Fibroblast of upper back skin (primary cell): Measurements from ENCODE around the gene TWSG1.
A peak's percentile ranks its signal among the peaks of the same experiment; 100 is the strongest.

Experiments
- DNase-seq: peaks from one replicate; pipeline ENCODE4 v3.0.0-alpha.2; 2013

The TWSG1 gene

DNA sequence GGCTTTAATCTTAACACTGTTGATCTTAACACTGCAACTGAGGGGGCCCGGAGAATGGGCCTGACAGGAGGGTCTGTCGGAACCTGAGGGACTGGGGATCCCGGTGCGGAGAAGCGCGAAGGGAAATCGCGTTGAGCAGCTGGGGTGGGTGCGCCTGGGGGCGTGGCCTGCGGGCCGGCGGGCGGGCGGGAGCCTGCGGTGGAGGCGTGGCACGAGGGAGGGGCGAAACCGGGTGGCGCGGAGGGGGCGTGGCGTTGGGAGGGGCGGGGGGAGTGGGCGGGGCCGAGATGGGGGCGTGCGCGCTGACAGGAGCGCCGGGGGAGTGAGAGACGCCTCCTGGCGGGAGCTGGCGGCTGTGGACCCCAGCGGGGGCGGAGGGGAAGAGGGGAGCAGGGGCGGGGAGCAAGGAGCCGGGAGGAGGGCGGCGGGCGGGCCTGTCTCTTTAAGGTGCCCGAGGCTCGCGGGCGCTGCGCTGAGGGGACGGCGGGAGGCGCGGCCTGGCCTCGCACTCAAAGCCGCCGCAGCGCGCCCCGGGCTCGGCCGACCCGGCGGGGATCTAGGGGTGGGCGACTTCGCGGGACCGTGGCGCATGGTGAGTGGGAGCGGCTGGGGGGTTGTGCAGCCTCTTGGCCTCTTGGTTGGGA, at the start of gene TWSG1:
Gene TWSG1 (plus strand): TSS at position 445 of the 644 bp plus-strand sequence. CDS start 2,457 bp downstream, outside the sequence.
- DNase-seq = peak; percentile 96

DNA sequence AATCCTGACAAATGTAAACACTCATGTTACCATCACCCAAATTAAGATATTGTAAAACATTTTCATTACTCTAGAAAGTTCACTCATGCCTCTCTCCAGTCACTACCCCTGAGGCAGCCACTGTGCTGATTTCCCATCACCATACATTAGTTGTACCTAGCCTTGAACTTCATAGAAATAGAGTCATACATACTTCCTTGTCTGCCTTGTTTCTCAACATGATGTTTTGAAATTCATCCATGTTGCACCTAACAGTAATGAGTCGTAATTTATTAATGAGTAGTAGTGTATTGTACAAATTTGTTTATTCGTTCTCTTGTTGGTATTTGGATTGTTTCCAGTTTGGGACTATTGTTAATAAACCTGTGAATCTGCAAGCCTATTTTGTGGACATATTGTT, 49.0 kb upstream of the TWSG1 start:
- DNase-seq = no peak

DNA sequence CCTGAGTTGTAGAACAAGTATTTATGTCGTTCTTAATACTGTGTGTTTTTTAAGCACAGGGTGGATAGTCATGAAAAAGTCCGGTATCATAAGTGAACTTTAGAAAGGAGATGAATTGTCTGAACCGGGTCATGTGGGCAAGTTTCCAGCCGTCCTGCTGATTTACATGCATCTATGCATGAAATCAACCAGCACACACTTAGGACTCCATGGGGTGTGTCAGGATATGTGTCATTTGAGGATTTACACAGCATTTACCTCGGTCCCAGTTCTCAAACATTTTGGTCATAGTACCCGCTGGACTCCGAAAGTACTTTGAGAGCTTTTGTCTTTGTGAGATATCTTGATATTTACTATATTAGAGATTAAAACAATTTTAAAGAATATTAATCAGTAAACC, 47.5 kb upstream of the TWSG1 start:
- no peak for DNase-seq

DNA sequence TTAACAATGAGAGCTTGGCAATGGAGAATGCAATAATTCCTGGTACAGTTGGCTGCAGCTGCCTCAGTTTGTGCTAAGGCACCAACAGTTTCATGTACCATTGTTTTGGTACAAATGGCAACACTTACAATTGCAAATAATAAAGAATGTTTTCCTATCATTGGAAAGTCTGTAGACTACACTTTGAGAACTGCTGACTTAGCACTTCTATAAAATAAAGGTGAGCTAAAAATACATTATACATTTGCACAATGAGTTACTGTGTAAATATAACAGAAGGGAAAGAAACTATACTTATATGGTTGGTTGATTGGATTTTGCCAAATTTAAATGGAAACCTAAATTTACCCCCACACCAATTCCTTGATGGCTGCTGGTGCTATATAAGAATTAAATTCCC, 44.9 kb upstream of the TWSG1 start:
- DNase-seq = no peak

DNA sequence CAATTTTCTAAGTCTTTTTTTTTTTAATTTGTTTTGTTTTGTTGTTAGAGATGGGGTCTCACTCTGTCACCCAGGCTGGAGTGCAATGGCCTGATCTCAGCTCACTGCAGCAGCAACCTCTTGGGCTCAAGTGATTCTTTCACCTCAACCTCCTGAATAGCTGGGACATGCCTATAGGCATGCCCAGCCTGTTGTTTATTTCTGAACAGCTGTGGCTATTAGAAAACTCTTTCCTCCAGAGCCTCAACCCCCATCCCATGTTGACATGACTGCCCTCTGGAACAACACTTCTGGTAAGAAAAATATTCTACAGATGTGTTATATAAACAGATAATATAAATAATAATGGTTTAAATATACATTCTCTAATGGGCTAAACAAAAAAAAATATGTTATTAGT, 44.4 kb upstream of the TWSG1 start:
- DNase-seq = no peak

DNA sequence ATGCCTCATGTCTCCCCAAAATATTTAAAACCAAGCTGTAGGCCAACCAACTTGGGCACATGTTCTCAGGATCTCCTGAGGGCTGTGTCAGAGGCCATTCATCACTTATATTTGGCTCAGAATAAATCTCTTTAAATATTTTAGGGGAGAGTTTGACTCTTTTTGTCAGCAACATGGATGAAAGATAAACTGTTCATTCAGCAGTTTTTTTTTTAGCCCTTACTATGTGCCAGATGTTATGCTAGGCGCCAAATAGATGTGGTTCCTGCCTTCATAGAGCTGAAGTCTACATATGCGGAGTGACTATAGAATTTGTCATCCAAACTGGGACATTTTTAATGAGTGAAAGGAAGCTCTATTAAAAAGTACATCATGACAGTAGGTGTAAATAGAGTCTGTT, 42.5 kb upstream of the TWSG1 start:
- DNase-seq = no peak

DNA sequence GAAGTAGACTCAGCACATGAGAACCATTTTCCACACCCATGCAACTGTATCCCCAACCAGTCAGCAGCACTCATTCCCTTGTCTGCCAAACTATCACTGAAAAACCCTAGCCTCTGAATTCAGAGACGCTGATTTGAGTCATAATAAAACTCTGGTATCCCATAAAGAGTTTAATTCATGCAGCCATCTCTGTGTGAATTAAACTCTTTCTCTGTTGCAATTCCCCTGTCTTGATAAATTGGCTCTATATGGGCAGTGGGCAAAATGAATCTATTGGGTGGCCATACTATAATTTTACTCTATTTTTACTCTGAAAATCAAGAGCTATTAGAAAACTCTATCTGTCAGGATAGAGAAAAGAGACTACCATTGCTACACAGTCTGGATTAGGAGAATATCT, 40.6 kb upstream of the TWSG1 start:
- no peak for DNase-seq

DNA sequence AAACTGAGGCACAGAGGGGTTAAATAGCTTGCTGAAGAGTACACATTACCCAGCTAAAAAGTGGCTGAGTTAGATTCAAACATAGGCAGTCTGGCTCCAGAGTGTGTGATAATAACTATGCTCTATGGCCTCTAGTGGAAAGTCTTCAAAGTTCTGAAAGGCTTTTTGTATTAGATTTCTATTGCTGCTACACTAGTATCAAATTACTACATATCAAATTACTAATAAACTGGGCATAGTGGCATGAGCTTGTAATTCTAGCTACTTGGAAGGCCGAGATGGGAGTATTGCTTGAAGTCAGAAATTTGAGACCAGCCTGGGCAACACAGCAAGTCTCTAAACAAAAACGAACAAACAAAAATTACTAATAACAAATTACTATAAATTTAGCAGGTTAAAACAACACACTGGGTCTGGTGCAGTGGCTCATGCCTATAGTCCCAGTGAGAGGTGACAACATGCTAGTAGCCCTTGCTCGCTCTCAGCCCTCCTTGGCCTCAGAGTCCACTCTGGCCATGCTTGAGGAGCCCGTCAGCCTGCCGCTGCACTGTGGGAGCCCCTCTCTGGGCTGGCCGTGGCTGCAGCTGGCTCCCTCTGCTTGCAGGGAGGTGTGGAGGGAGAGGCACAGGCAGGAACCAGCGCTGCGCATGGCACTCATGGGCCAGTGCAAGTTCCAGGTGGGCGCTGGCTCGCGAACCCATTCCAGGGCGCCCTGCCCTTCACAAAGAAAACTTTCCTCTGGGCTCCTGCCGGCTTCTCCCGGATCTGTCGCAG, 38.2 kb upstream of the TWSG1 start:
- DNase-seq = no peak

DNA sequence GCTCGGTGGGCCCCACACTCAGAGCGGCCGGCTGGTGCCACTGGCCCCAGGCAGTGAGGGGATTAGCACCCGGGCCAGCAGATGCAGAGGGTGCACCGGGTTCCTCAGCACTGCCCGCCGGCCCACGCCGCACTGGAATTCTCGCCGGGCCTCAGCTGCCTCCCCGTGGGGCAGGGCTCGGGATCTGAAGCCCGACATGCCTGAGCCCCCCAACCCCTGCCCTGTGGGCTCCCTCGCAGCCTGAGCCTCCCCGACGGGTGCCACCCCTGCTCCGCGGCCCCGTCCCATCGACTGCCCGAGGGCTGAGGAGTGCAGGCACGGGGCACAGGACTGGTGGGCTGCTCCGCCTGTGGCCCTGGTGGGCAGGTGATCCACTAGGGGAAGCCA, 37.6 kb upstream of the TWSG1 start:
- DNase-seq = no peak

DNA sequence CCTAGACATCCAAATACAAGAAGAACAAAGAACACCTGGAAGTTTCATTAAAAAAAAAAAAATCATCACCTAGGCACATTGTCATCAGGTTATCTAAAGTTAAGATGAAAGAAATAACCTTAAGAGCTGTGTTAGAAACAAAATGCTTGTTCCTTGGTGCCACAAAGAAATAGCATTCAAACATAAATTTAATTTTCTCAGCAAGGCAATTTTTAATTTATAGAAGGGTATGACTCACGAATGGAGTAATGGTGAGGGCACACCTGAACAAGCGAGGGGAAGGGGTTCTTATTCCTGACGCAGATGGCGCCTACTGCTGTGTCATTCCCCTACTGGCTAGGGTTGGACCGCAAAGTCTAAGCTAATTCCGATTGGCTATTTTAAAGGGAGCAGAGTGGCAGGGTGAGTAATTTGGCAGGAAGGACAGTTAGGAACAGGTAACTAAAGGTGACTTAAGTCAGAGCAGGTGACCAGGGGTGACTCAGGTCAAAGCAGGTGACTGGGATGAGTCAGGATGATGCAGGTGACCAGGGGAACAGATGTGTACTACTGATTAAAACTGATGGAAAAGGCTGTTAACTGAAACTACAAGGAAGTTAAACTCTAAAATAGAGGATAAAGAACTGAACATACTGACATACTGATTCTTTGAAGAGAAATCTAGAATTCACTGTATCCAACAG, 30.0 kb upstream of the TWSG1 start:
- DNase-seq = no peak

DNA sequence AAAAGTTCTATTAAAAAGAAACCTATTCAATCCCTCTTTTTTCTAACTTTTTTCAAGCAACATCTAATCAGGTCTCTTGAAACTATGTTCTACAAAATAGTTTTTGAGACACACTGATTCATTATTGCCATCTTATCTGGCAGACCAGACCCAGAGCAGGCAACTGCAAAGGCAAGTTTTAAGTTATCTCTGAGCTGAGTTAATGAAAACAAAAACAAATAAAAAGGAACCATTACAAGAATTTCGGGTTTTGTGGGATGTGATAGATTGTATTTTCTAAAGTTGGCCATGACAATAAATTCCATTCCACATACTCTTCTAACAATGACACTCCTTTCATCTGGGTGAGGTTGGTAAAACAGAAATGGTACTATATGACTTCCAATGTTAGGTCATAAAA, 15.2 kb upstream of the TWSG1 start:
- DNase-seq = no peak

DNA sequence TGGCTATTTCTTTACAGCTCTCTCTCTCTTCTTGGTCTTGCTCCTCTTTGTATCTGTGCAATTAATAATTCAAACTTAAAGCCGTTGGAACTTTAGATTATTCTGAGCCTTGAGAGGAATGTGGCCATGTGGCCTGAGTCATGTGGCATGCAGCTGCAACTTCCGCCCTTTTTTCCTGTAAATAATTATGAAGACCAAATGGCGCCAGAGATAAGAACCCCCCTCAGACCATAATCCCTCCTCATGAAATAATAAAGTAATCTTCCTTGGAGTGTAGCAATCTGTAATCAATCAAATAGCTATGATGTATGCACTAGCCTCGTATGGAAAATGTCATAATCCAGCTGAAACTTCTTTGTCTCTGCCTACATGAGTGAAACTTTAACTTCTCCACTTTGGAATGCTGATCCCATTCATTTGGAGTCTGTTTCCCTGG, 13.5 kb upstream of the TWSG1 start:
- peak; percentile 85 for DNase-seq

DNA sequence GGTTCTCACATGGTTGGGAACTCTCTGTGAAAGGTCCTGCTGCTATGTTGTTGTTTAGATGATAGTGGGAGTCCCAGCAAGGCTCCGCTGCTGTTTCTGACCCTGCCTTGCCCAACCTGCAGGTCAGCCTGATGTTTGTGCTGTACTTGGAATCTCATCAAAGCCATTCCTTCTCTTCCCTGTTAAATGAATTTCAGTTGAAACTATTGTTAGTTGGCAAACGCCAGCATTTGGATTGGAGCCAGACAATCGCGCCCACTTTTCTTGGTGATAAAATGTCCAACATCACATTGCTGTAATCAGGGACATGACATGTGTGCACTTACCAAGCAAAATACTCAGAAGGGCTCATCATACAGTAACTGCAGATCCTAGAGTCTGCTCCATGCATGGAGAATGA, 12.8 kb upstream of the TWSG1 start:
- no peak for DNase-seq

DNA sequence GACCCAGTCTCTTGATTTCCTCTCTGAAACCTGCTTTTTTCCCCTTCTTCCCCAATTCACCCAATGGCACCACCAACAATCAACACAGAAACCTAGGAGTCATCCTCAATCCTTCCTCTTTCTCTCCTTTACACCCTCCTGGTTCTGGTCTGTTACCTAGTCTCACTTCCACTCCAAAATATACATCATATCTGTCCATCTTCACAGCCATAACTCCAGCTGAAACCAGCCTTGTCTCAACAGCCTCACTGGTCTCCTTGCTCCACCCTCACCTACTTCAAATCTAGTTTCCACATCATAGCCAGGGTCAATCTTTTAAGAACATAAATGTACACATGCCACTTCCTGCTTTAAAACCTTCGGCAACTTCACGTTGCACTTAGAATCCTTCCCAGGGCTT, 11.8 kb upstream of the TWSG1 start:
- no peak for DNase-seq

DNA sequence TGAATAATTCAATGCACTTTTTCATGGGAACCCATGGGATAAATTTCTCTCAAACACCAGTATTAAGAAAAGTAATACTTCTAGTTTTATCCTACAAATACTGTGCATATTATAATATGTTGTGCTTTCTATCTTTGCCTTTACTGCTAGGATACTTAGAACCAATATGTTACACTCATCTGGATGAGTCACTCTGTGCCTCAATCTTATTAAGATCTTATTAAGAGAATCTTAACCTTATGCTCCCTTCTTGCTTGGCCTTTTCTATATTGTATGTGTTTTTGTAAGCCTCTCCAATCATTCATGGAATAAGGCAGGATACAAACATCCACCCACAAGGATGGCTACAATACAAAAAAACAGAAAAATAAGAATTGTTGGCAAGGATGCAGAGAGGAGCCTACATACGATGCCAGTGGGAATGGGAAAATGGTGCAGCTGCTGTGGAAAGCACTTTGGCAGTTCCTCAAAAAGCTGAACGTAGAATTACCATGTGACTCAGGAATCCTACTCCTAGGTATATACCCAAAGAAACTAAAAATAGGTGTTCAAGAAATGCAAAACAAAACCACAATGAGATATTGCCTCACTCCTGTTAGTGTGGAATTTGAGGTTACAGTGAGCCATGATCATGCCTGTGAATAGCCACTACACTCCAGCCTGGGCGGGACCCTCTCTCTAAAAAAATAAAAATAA, 10.7 kb upstream of the TWSG1 start:
- DNase-seq = peak; percentile 87

DNA sequence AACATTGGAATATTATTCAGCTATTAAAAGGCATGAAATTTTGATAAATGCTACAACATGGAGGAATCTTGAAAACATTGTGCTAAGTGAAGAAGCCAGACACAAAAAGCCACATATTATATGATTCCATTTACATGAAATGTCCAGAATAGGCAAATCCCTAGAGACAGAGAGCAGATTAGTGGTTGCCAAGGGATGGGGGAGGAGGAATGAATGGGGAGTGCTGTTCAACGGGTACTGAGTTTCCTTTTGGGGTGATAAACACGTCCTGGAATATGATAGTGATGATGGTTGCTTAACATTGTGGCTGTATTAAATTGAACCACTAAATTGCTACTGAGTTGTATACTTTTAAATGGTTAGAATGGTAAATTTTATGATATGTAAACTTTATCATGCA, 8.9 kb upstream of the TWSG1 start:
- no peak for DNase-seq

DNA sequence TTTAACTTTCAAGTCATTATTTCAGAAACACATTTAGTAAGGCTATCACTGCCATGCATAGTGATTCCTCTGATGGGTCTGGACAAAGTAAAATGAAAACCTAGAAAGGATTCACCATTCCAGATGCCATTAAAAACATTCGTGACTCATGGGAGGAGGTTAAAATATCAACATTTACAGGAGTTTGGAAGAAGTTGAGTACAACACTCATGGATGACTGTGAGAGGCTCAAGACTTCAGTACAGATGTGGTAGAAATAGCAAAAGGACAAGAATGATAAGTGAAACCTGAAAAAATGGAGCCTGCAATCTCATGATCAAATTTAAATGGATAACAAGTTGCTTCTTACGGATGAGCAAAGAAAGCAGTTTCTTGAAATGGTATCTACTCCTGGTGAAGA, 5.8 kb upstream of the TWSG1 start:
- no peak for DNase-seq

DNA sequence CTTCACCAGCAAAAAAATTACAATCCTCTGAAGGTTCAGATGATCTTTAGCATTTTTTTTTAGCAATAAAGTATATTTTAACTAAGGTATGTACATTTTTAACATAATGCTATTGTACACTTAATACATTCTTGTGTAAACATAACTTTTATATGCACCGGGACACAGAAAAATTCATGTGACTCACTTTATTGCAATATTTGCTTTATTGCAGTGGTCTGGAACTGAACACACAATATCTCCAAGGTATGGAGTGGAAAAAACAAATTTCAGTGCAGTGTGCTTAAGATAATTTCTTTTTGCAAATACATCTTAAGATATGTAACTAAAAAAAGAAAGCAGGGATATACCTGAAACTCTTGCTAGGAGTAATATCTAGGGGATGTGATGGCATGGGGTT, 5.1 kb upstream of the TWSG1 start:
- DNase-seq = no peak

DNA sequence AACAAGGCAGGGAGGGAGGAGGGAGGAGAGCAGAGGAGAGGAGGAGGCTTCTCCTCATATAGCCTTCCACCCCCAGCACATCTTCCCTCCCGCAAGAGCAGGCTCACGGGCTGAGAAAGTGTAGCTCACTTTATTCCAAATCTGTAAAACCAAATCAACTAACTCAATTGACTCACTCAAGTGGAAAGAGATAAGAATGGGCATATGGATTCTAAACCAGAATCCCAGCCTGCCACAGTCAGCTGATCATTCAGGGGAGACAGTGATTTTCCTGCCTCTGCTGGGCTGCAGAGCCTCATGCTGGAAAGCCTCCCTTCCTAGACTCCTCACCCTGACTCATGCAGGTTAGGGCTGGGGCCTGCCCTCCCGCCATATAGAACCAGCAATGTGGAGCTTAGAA, 4.2 kb upstream of the TWSG1 start:
- no peak for DNase-seq

DNA sequence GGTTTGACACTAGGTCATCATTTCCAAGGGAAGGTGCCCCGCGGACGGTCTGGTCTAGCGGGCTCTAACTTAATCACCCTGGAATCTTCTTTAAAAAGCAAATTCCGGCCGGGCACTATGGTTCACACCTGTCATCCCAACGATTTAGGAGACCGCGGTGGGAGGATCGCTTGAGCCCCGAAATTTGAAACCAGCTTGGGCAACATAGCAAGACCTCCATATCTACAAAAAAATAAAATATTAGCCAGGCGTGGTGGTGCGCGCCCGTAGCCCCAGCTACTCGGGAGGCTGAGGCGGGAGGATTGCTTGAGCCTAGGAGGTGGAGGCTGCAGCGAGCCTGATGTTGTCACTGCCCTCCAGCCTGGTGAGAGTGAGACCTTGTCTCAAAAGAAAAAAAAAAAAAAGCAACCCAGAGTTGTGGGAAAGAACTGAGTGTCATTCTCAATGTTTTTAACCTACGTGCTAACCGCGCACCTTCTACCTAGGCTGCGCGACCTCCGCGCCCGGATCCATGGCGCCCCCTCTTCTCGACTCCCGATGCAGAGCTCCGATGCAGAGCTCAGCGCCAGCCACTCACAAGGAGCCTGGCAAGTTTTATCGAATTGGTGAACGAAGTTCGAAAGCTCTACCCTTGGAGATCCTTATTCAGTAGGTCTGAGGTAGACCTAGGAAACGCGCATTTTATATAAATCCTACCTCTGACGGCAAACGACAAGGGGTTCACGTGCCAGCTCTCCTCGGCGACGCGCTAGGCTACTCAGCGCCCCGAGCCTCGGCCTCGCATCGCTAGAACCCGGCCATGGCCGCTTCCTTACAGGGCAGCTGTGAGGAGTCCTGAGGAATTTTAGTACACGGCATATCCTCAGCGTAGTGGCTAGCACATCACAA, 888 bp upstream of the TWSG1 start:
- DNase-seq = no peak

DNA sequence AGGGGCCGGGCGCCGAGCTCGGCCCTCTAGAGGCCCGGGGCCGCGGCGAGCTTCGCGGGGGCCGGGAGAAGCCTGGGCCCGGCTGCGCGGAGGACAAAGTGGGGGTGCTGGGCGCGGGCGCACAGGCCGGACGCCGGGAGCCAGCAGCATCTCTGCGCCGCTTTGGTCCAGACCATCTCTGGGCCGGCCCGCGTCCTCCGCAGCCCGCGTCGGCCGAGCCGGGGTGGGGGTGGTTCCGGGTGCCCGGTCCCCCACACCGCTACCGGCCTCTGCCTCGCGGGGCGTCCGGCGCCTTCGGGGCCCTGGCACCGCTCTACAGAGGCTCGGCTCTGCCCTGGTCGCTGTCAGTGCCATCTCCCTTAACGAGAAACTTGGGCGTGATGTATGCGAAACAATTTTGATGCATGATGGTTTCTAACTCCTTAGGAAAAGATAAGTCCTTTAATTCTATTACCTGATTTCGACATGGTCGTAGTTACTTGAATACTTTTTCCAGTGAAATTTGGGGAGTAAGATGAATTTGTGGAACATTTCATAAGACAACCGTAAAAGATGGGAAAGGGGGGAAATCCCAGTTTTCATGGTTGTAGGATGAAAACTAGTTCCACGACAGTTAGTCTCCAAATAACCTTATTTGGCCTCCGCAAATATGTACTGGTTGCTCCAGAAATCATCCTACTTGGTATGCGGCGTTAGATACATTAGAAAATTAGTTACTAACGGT, 562 bp downstream of the TWSG1 start:
- peak; percentile 29 for DNase-seq

DNA sequence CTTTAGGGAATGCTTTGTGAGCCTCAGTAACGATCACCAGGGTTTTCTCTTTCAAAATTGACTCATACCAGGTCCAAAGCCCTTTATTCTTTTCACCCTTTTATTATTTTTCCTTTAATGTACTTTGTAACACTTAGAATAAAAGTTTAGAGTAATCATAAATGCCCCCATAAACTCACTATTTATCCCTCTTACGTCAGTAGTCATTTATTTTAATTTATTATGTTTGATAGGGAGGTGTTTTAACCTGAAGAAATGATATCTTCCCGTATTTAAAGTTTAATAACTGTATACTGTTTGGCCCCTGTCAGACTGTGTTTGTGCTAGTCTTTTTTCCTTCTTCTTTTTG, 1.1 kb downstream of the TWSG1 start:
- DNase-seq = no peak
